H9 (cell line): Measurements from ENCODE around the gene HIGD1B. TPM values are rescaled to one million over a fixed set of nuclear protein-coding genes. Genes with fewer than 3 reads are reported as not detected.
A peak's percentile ranks its signal among the peaks of the same experiment; 100 is the strongest.

Experiments used
- DNase-seq: peaks from one replicate; pipeline ENCODE4 v3.0.0-alpha.2; 2017
- H2AFZ ChIP-seq: one replicate; pipeline ENCODE4 v1.6.1; 2013; ENCODE audit warnings: mild to moderate bottlenecking, low read length, control low read depth, moderate library complexity
- H2AK5ac ChIP-seq: 2 replicates; pipeline ENCODE4 v1.6.1; 2013; ENCODE audit warnings: low read length, control low read depth, mixed read lengths; ENCODE audit not compliant: insufficient read length
- H2BK120ac ChIP-seq: one replicate; pipeline ENCODE4 v1.6.1; 2013; ENCODE audit warnings: low read depth, mild to moderate bottlenecking, low read length, control low read depth, inconsistent platforms; ENCODE audit not compliant: poor library complexity, severe bottlenecking
- H2BK12ac ChIP-seq: 2 replicates; pipeline ENCODE4 v1.6.1; 2013; ENCODE audit warnings: low read length, control low read depth, mixed read lengths, low read depth; ENCODE audit not compliant: insufficient read length
- H2BK15ac ChIP-seq: 2 replicates; pipeline ENCODE4 v1.6.1; 2013; ENCODE audit warnings: low read depth, low read length, control low read depth
- H2BK20ac ChIP-seq: one replicate; pipeline ENCODE4 v1.6.1; 2013; ENCODE audit warnings: low read depth, mild to moderate bottlenecking, low read length, control low read depth, inconsistent platforms; ENCODE audit not compliant: poor library complexity, severe bottlenecking
- H2BK5ac ChIP-seq: 2 replicates; pipeline ENCODE4 v1.6.1; 2013; ENCODE audit warnings: low read length, control low read depth, mixed read lengths; ENCODE audit not compliant: insufficient read length
- H3K14ac ChIP-seq: 2 replicates; pipeline ENCODE4 v1.6.1; 2013; ENCODE audit warnings: low read length, control low read depth; ENCODE audit not compliant: insufficient read depth
- H3K18ac ChIP-seq: 2 replicates; pipeline ENCODE4 v1.6.1; 2013; ENCODE audit warnings: low read depth, mild to moderate bottlenecking, mixed read lengths, low read length, control low read depth; ENCODE audit not compliant: insufficient read length
- H3K23ac ChIP-seq: 2 replicates; pipeline ENCODE4 v1.6.1; 2013; ENCODE audit warnings: low read length, control low read depth, mixed read lengths, low read depth; ENCODE audit not compliant: insufficient read length
- H3K23me2 ChIP-seq: 2 replicates; pipeline ENCODE4 v1.6.1; 2013; ENCODE audit warnings: low read depth, mild to moderate bottlenecking, mixed read lengths, low read length, control low read depth; ENCODE audit not compliant: insufficient read length, poor library complexity, severe bottlenecking
- H3K27ac ChIP-seq: 2 replicates; pipeline ENCODE4 v1.5.1; 2013; ENCODE audit warnings: low read length, control low read depth, mixed read lengths, low read depth; ENCODE audit not compliant: insufficient read length
- H3K27me3 ChIP-seq: 2 replicates; pipeline ENCODE4 v1.6.1; 2013; ENCODE audit warnings: low read length, control low read depth, inconsistent platforms; ENCODE audit not compliant: insufficient read depth
- H3K4ac ChIP-seq: 2 replicates; pipeline ENCODE4 v1.6.1; 2013; ENCODE audit warnings: low read depth, mild to moderate bottlenecking, control low read depth, inconsistent platforms, low read length, moderate library complexity
- H3K4me1 ChIP-seq: 2 replicates; pipeline ENCODE4 v1.6.1; 2013; ENCODE audit warnings: low read length, control low read depth, inconsistent platforms; ENCODE audit not compliant: insufficient read depth
- H3K4me2 ChIP-seq: 2 replicates; pipeline ENCODE4 v1.6.1; 2013; ENCODE audit warnings: low read length, control low read depth, mixed read lengths; ENCODE audit not compliant: insufficient read length, insufficient read depth
- H3K56ac ChIP-seq: 2 replicates; pipeline ENCODE4 v1.6.1; 2013; ENCODE audit warnings: low read depth, mild to moderate bottlenecking, mixed read lengths, low read length, control low read depth; ENCODE audit not compliant: insufficient read length
- H3K79me1 ChIP-seq: 2 replicates; pipeline ENCODE4 v1.6.1; 2013; ENCODE audit warnings: low read depth, mild to moderate bottlenecking, moderate library complexity, low read length, control low read depth, inconsistent platforms; ENCODE audit not compliant: insufficient read depth, poor library complexity, severe bottlenecking
- H3K79me2 ChIP-seq: 2 replicates; pipeline ENCODE4 v1.6.1; 2013; ENCODE audit warnings: low read length, control low read depth, inconsistent platforms; ENCODE audit not compliant: insufficient read depth
- H3K9ac ChIP-seq: 2 replicates; pipeline ENCODE4 v1.6.1; 2013; ENCODE audit warnings: low read length, control low read depth, mixed read lengths; ENCODE audit not compliant: insufficient read length; ENCODE audit errors: extremely low read depth
- H3K9me3 ChIP-seq: one replicate; pipeline ENCODE4 v1.6.1; 2013; ENCODE audit warnings: low read depth, low read length, inconsistent platforms; ENCODE audit not compliant: control insufficient read depth
- H3T11ph ChIP-seq: one replicate; pipeline ENCODE4 v1.6.1; 2013; ENCODE audit warnings: mild to moderate bottlenecking, low read length, control low read depth, inconsistent platforms
- H4K20me1 ChIP-seq: one replicate; pipeline ENCODE4 v1.6.1; 2013; ENCODE audit not compliant: control insufficient read depth, insufficient read length, insufficient read depth
- H4K5ac ChIP-seq: 2 replicates; pipeline ENCODE4 v1.6.1; 2013; ENCODE audit warnings: low read depth, mild to moderate bottlenecking, mixed read lengths, low read length, control low read depth; ENCODE audit not compliant: insufficient read length
- H4K8ac ChIP-seq: replicated peaks from 2 replicates; pipeline ENCODE4 v1.6.1; 2013; ENCODE audit warnings: low read length, control low read depth, mixed read lengths, low read depth; ENCODE audit not compliant: insufficient read length
- H4K91ac ChIP-seq: 2 replicates; pipeline ENCODE4 v1.6.1; 2013; ENCODE audit warnings: low read depth, mild to moderate bottlenecking, moderate library complexity, mixed read lengths, low read length, control low read depth; ENCODE audit not compliant: insufficient read length
- H3K27ac Mint-ChIP-seq, 3 experiments: 2 replicates in 2 of 3; 3 replicates in 1 of 3; pipeline ENCODE4 v1.8.0; 2020 to 2021; ENCODE audit warnings: mixed read lengths in 3 of 3, mild to moderate bottlenecking in 1 of 3, moderate library complexity in 1 of 3
- H3K27me3 Mint-ChIP-seq: 2 replicates; pipeline ENCODE4 v1.8.0; 2021; ENCODE audit warnings: low read depth, mild to moderate bottlenecking, moderate library complexity, mixed read lengths
- H3K36me3 Mint-ChIP-seq, 3 experiments: 2 replicates in 2 of 3; 3 replicates in 1 of 3; pipeline ENCODE4 v1.8.0; 2020 to 2021; ENCODE audit warnings: low read depth in 3 of 3, mixed read lengths in 3 of 3; ENCODE audit not compliant: insufficient read depth in 1 of 3
- H3K4me1 Mint-ChIP-seq, 2 experiments: 2 replicates each; pipeline ENCODE4 v1.8.0; 2020; ENCODE audit warnings: mixed read lengths in 2 of 2
- H3K4me3 Mint-ChIP-seq, 2 experiments: 2 replicates in 1 of 2; 3 replicates in 1 of 2; pipeline ENCODE4 v1.8.0; 2020 to 2021; ENCODE audit warnings: mild to moderate bottlenecking in 2 of 2, mixed read lengths in 2 of 2, moderate library complexity in 1 of 2
- H3K9me3 Mint-ChIP-seq, 2 experiments: 2 replicates in 1 of 2; 3 replicates in 1 of 2; pipeline ENCODE4 v1.8.0; 2020; ENCODE audit warnings: mild to moderate bottlenecking in 2 of 2, mixed read lengths in 2 of 2, moderate library complexity in 1 of 2
- WGBS: extraction: QIAGEN DNeasy Blood & Tissue Kit; methylation state at CpG from one replicate; pipeline ENCODE4 v1.1.7; 2013; ENCODE audit warnings: missing lambda C conversion rate, low lambda C conversion rate, mixed read lengths; ENCODE audit not compliant: insufficient read length; ENCODE audit errors: extremely low coverage; 5-methylcytosine and 5-hydroxymethylcytosine counted together
- total RNA-seq: library from RNA; stranded (reverse); gene quantifications from 2 replicates; pipeline ENCODE4 v1.2.1, GENCODE V29; 2021
- TF ChIP-seq, protein P1 (sequence below): fragments of 200-600 bp; sonication (generic); conservative IDR thresholded peaks from 3 replicates; pipeline ENCODE4 v1.8.0; 2021; ENCODE audit warnings: antibody characterized with exemption, mild to moderate bottlenecking

The HIGD1B gene
- total RNA-seq, 1 experiment from 2014 or later, result not detected

DNA sequence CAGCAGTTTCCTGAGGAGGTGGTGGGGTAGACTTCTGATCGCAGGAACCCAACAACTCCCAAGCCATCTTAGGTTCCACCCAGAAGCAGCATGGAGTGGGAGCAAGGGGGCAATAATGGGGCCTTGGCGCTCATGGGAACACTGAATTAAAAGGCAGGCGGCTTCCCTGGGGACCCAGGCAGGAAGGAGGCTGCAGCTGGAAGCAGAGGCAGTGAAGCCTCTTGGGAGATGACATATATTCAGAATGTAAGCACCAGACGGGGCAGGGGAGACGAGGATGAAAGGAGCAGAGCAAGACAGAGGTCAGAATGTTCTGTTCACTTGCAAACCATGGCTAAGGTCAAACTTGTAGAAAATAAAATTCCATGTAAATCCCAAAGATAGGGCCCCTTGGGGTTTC is 2.9 kb downstream of the HIGD1B start:
- no peak overlapping the region for H3K9ac ChIP-seq
- H2AFZ ChIP-seq, result no peak overlapping the region
- H3K79me1 ChIP-seq, result no peaks in the 10 kb centered on the region
- no peaks in the 10 kb centered on the region for H3K79me2 ChIP-seq
- H3K9me3 ChIP-seq, result no peaks in the 10 kb centered on the region
- peak overlapping the region in 1 of 3 experiments; percentile 55; a peak in 2 of 7 replicates for H3K27ac Mint-ChIP-seq
- H4K8ac ChIP-seq, result no peak overlapping the region
- peaks cover 41 to 61% (median 53%) of the 10 kb centered on the region in 3 experiments for H3K36me3 Mint-ChIP-seq
- H3K9me3 Mint-ChIP-seq, result no peaks in the 10 kb centered on the region; a peak in 1 of 5 replicates
- H2BK12ac ChIP-seq, result no peak overlapping the region
- no peak overlapping the region for H3T11ph ChIP-seq
- H2BK120ac ChIP-seq, result no peak overlapping the region
- H3K27me3 Mint-ChIP-seq, result peaks cover 4% of the 10 kb centered on the region; the same call in 1 of the 2 replicates
- no peaks in the 10 kb centered on the region for H4K20me1 ChIP-seq
- H3K23me2 ChIP-seq, result no peaks in the 10 kb centered on the region
- H3K18ac ChIP-seq, result no peak overlapping the region
- WGBS, result no CpG with 5 or more reads among the region's 5 CpGs
- no peak overlapping the region for H3K14ac ChIP-seq
- H3K56ac ChIP-seq, result no peak overlapping the region
- H3K4me1 Mint-ChIP-seq, result peaks cover 11 to 14% of the 10 kb centered on the region in 2 experiments
- H2BK5ac ChIP-seq, result no peak overlapping the region
- no peak overlapping the region for H4K91ac ChIP-seq
- no peak overlapping the region for H3K27ac ChIP-seq
- peaks cover 3% of the 10 kb centered on the region; the same call in 1 of the 2 replicates for H3K4me1 ChIP-seq
- TF ChIP-seq, protein P1, sequence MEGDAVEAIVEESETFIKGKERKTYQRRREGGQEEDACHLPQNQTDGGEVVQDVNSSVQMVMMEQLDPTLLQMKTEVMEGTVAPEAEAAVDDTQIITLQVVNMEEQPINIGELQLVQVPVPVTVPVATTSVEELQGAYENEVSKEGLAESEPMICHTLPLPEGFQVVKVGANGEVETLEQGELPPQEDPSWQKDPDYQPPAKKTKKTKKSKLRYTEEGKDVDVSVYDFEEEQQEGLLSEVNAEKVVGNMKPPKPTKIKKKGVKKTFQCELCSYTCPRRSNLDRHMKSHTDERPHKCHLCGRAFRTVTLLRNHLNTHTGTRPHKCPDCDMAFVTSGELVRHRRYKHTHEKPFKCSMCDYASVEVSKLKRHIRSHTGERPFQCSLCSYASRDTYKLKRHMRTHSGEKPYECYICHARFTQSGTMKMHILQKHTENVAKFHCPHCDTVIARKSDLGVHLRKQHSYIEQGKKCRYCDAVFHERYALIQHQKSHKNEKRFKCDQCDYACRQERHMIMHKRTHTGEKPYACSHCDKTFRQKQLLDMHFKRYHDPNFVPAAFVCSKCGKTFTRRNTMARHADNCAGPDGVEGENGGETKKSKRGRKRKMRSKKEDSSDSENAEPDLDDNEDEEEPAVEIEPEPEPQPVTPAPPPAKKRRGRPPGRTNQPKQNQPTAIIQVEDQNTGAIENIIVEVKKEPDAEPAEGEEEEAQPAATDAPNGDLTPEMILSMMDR, result no peak
- no peak overlapping the region for H2BK15ac ChIP-seq
- no peak overlapping the region for H4K5ac ChIP-seq
- H3K4me2 ChIP-seq, result no peak overlapping the region
- H3K27me3 ChIP-seq, result no peaks in the 10 kb centered on the region
- DNase-seq, result no peak
- H3K4me3 Mint-ChIP-seq, result no peak overlapping the region
- H2BK20ac ChIP-seq, result no peak overlapping the region
- H3K4ac ChIP-seq, result no peak overlapping the region
- no peak overlapping the region for H3K23ac ChIP-seq
- no peak overlapping the region for H2AK5ac ChIP-seq
